Activated naive CD4-positive, alpha-beta T cell treated with anti-CD3 and anti-CD28 coated beads, Interleukin-2, amount 50 U/mL, for 72 hours (primary cell): ENCODE data around the gene VSTM2L. TPM values are rescaled to one million over a fixed set of nuclear protein-coding genes. Genes with fewer than 3 reads are reported as not detected.

ENCODE experiments used
- ATAC-seq, 2 donors: fragments of 150-1000 bp; cut with Tn5 transposase; 2 replicates each; pipeline ENCODE4 v1.10.0; 2021; ENCODE audit warnings: mild to moderate bottlenecking in 2 of 2, moderate library complexity in 2 of 2
- DNase-seq, 2 donors: peaks; one replicate each; pipeline ENCODE4 v3.0.0; 2021 to 2022; ENCODE audit warnings: low spot score in 2 of 2
- H3K27ac Mint-ChIP-seq, 2 donors: one replicate each; pipeline ENCODE4 v1.8.0; 2022; ENCODE audit warnings: mild to moderate bottlenecking in 2 of 2, mixed read lengths in 2 of 2
- H3K36me3 Mint-ChIP-seq, 2 donors: one replicate each; pipeline ENCODE4 v1.8.0; 2022; ENCODE audit warnings: mixed read lengths in 2 of 2
- H3K9me3 Mint-ChIP-seq, 2 donors: one replicate each; pipeline ENCODE4 v1.8.0; 2022; ENCODE audit warnings: mixed read lengths in 2 of 2
- total RNA-seq, 2 donors: library from RNA; stranded (reverse); gene quantifications; one replicate each; pipeline ENCODE4 v1.2.3, GENCODE V29; 2022

Gene VSTM2L
- total RNA-seq, 2 donors from 2014 or later = 0.30 to 0.33 TPM

- ATAC-seq = no peak
- H3K9me3 Mint-ChIP-seq = no peaks in the 10 kb centered on the region
- DNase-seq = no peak
- peaks cover 0 to 5% of the 10 kb centered on the region in 2 donors for H3K36me3 Mint-ChIP-seq
- H3K27ac Mint-ChIP-seq = no peak overlapping the region
Measured at GRCh38 chr20:37875460-37876175, 27.3 kb upstream of the VSTM2L start.

GRCh38 chr20:37876863-37877262, 26.1 kb upstream of the VSTM2L start:
- ATAC-seq (no peak), DNase-seq (no peak)
- H3K27ac Mint-ChIP-seq = peak overlapping the region in 1 of 2 donors; percentile 47

GRCh38 chr20:37877832-37878772, 24.8 kb upstream of the VSTM2L start:
- DNase-seq = no peak
- peak overlapping the region in 1 of 2 donors; percentile 16 for H3K27ac Mint-ChIP-seq
- no peaks in the 10 kb centered on the region for H3K9me3 Mint-ChIP-seq
- no peaks in the 10 kb centered on the region for H3K36me3 Mint-ChIP-seq
- no peak for ATAC-seq

More at GRCh38 chr20:37876863-37877262, 26.1 kb upstream of the VSTM2L start:
- Mint-ChIP-seq H3K36me3 (no peaks in the 10 kb centered on the region), H3K9me3 (no peaks in the 10 kb centered on the region)

- H3K9me3 Mint-ChIP-seq = no peaks in the 10 kb centered on the region
- no peak overlapping the region for H3K27ac Mint-ChIP-seq
- H3K36me3 Mint-ChIP-seq = no peaks in the 10 kb centered on the region
- no peak for ATAC-seq
- DNase-seq = no peak
Measured at GRCh38 chr20:37878835-37879599, 23.9 kb upstream of the VSTM2L start.

- no peaks in the 10 kb centered on the region for H3K36me3 Mint-ChIP-seq
- H3K27ac Mint-ChIP-seq = no peak overlapping the region
- DNase-seq (no peak), ATAC-seq (no peak)
- no peaks in the 10 kb centered on the region for H3K9me3 Mint-ChIP-seq
Measured at GRCh38 chr20:37879843-37880242, 23.1 kb upstream of the VSTM2L start.

GRCh38 chr20:37880726-37881591, 22.0 kb upstream of the VSTM2L start:
- Mint-ChIP-seq H3K27ac (no peak overlapping the region), H3K9me3 (no peaks in the 10 kb centered on the region), H3K36me3 (no peaks in the 10 kb centered on the region)
- ATAC-seq = no peak
- no peak for DNase-seq

GRCh38 chr20:37881601-37882343, 21.2 kb upstream of the VSTM2L start:
- no peak for DNase-seq
- no peak overlapping the region for H3K27ac Mint-ChIP-seq

GRCh38 chr20:37882961-37883712, 19.8 kb upstream of the VSTM2L start:
- ATAC-seq = no peak
- Mint-ChIP-seq H3K36me3 (no peaks in the 10 kb centered on the region), H3K9me3 (no peaks in the 10 kb centered on the region), H3K27ac (no peak overlapping the region)
- DNase-seq = no peak

More at GRCh38 chr20:37881601-37882343, 21.2 kb upstream of the VSTM2L start:
- peak in 1 of 2 donors; percentile 16 for ATAC-seq
- H3K9me3 Mint-ChIP-seq = no peaks in the 10 kb centered on the region
- no peaks in the 10 kb centered on the region for H3K36me3 Mint-ChIP-seq

GRCh38 chr20:37885042-37885441, 17.9 kb upstream of the VSTM2L start:
- no peaks in the 10 kb centered on the region for H3K36me3 Mint-ChIP-seq
- ATAC-seq = no peak
- peak overlapping the region in 1 of 2 donors; percentile 82 for H3K27ac Mint-ChIP-seq
- no peaks in the 10 kb centered on the region for H3K9me3 Mint-ChIP-seq
- DNase-seq = no peak

GRCh38 chr20:37885593-37886503, 17.1 kb upstream of the VSTM2L start:
- no peaks in the 10 kb centered on the region for H3K9me3 Mint-ChIP-seq
- ATAC-seq (no peak), DNase-seq (no peak)
- no peak overlapping the region for H3K27ac Mint-ChIP-seq
- H3K36me3 Mint-ChIP-seq = no peaks in the 10 kb centered on the region

- Mint-ChIP-seq H3K27ac (no peak overlapping the region), H3K36me3 (no peaks in the 10 kb centered on the region), H3K9me3 (no peaks in the 10 kb centered on the region)
- ATAC-seq (no peak), DNase-seq (no peak)
Measured at GRCh38 chr20:37886851-37887297, 16.1 kb upstream of the VSTM2L start.

GRCh38 chr20:37888641-37889040, 14.3 kb upstream of the VSTM2L start:
- ATAC-seq = no peak
- Mint-ChIP-seq H3K27ac (no peak overlapping the region), H3K9me3 (no peaks in the 10 kb centered on the region), H3K36me3 (no peaks in the 10 kb centered on the region)
- no peak for DNase-seq

- Mint-ChIP-seq H3K9me3 (no peaks in the 10 kb centered on the region), H3K36me3 (no peaks in the 10 kb centered on the region), H3K27ac (no peak overlapping the region)
- ATAC-seq (no peak), DNase-seq (no peak)
Measured at GRCh38 chr20:37890108-37890507, 12.8 kb upstream of the VSTM2L start.

- DNase-seq = no peak
- ATAC-seq = no peak
- Mint-ChIP-seq H3K27ac (no peak overlapping the region), H3K36me3 (no peaks in the 10 kb centered on the region), H3K9me3 (no peaks in the 10 kb centered on the region)
Measured at GRCh38 chr20:37890643-37891042, 12.3 kb upstream of the VSTM2L start.
